Activated naive CD4-positive, alpha-beta T cell treated with Interleukin-2 at 50 U/mL for 16 hours (primary cell): ENCODE results near the gene TINCR.
"Not testable (repeated sequence)": the region's sequence is repeated elsewhere in the genome, so short reads cannot be mapped to it uniquely, and the experiment has no call there.

ENCODE experiments used
- DNase-seq: peaks from one replicate; pipeline ENCODE4 v3.0.0-alpha.2; 2020

Gene TINCR

DNA sequence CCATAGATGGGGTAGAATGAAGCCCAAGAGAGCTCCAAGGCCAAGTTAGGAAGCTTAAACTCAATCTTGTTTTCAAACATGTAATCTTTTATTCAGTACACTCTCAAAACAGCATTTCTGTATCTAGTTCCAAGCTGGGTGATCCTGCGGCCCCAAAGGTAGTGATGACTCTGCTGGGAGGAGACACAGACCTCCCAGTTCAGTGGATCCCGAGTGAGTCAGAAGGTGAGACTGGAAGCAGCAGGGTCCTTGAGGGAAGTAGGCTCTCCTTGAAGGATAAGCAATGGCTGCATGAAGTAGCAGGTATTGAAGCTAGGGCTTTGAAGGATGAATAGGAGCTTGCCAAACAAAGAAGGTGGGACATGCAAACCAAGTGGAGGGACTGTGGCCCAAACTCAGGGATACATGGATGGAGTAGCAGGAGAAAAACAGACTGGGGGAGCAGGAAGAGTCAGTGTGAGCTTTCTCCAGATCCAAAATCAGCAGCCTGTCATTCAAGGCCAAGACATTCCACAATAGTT is 9.6 kb downstream of the TINCR start:
- DNase-seq = no peak

- no peak for DNase-seq
Observed at GRCh38 chr19:5557691-5558090, 10.1 kb downstream of the TINCR start.

- no peak for DNase-seq
Observed at GRCh38 chr19:5554828-5555227, 12.9 kb downstream of the TINCR start.

GRCh38 chr19:5553892-5554291 is 13.9 kb downstream of the TINCR start:
- DNase-seq = no peak

DNA sequence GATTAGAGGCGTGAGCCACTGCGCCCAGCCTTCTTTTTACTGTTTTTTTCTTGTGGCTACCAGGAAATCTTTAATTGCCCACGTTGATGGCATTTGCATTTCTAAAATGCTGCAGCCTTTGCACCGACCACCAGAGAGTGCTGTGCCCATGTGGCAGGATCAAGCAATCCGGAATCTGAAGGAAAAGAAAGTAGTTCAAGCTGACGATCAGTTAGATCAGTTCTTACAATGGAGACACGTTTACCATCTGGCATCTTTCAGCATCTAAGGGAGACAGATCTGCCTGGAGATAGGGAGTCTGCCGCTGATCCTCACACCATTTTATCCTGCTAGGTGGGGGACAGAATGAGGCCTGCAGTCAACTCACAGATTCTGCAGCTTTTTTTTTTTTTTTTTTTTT is 19.9 kb downstream of the TINCR start:
- no peak for DNase-seq

GRCh38 chr19:5545984-5546383 is 21.8 kb downstream of the TINCR start:
- DNase-seq = no peak

GRCh38 chr19:5545051-5545450 is 22.7 kb downstream of the TINCR start:
- no peak for DNase-seq

- no peak for DNase-seq
Observed at GRCh38 chr19:5542665-5543064, 25.1 kb downstream of the TINCR start.

DNA sequence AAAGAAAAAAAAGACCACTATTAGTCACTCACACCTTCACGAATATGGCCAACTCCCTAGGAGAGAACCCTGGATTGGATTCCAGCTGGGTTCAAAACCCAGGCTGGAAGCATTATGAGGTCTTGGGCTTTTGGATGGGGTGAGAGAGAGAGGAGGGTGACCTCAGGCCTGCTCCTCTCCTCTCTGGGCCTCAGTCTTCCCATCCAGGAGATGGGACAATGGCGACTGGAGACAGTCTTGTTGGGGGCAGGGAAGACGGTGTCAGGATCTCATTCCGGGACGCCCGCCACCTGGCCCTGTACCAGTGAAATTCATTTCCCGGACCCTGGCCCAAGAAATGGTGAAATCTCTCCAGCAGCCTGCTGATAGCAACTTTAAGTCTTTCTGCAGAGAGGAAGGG is 26.3 kb downstream of the TINCR start:
- DNase-seq = no peak

GRCh38 chr19:5540208-5540607 is 27.5 kb downstream of the TINCR start:
- DNase-seq = no peak

DNA sequence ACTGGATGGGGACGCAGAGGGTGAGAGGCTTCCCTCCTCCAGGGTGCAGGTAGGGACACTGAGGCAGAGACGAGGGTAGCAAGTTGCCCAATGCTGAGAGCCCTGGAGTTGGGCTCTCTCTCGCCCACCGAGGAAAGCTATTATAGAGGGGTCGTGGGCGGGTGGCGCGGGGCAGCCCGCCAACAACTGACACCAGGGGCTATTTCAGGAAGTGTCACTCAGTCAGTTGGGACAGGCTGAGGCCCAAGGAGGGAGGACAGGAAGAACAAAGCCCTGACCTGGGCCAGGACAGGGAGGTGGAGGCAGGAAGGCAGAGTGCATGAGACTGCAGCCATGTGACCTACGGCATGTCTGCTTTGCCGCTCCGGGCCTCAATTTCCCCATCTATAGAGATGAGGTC is 29.9 kb downstream of the TINCR start:
- DNase-seq = no peak

DNA sequence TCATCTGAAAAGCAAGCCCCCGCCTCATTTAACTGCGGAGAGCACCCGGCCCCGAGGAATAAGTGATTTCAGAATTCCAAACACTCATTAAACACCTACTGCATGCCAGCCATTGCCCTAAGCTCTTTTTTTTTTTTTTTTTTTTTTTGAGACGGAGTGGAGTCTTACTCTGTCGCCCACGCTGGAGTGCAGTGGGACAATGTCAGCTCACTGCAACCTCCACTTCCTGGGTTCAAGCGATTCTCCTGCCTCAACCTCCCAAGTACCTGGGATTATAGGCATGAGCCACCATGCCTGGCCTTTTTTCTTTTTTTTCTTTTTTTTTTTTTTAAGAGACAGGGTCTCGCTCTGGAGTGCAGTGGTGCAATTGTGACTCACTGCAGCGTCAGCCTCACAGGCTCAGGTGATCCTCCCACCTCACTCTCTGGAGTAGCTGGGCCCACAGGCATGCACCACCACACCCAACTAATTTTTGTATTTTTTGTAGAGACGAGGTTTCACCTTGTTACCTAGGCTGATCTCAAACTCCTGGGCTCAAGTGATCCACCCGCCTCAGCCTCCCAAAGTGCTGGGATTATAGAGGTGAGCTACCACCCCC is 30.7 kb downstream of the TINCR start:
- not testable (repeated sequence) for DNase-seq

- DNase-seq = no peak
Observed at GRCh38 chr19:5536337-5536894, 31.3 kb downstream of the TINCR start.

GRCh38 chr19:5534787-5535586 is 32.8 kb downstream of the TINCR start:
- no peak for DNase-seq

DNA sequence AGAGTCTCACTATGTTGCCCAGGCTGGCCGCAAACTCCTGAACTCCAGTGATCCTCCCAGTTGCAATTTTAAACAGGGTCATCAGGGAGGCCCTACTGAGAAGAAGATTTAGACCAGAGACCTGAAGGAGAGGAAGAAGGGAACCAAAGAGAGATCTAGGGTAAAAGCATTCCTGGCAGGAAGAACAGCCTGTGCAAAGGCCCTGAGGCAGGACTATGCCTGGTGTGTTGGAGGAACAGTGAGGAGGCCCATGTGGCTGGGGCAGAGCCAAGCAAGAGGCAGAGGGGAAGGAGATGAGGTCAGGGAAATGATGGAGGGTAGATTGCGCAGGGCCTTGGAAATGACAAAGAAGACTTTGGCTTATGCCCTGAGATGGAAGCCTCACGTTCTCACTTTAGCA is 34.5 kb downstream of the TINCR start:
- DNase-seq = no peak

- DNase-seq = no peak
Observed at GRCh38 chr19:5530701-5531100, 37.1 kb downstream of the TINCR start.

DNA sequence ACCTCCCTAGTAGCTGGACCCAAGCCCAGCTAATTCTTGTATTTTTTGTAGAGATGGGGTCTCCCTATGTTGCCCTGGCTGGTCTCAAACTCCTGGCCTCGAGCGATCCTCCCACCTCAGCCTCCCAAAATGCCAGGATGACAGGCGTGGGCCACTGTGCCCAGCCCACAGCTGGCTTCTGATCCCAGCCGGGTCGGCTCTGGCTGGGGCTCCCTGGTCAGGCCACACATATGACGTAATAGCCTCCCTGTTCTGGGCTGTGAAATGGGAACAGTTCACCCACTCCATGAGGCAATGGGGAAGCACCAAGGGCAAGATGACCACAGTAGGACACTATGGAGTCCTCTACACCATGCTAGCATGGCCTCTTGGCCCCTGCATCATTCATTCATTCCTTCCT is 41.1 kb downstream of the TINCR start:
- no peak for DNase-seq

- no peak for DNase-seq
Observed at GRCh38 chr19:5524081-5524480, 43.7 kb downstream of the TINCR start.

DNA sequence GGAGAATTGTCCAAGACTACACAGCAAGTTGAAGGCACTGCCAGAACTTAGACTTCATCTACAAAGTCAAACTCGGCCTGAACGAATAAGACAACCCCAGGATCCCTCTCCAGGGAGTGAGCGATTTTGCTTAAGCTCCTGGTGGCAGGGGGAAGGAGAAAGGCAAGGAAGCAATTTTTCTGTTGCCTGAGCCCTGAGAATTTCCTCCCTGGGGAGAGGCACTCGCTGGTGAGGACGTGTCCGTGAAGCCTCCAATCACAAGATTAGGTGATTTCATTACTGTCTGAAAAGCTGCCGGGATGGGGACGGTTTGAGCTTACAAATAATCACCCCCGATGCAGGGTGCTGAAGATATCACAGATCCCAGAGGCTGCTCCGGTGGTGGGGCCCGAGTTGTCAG is 45.6 kb downstream of the TINCR start:
- no peak for DNase-seq

GRCh38 chr19:5520501-5520900 is 47.3 kb downstream of the TINCR start:
- no peak for DNase-seq

DNA sequence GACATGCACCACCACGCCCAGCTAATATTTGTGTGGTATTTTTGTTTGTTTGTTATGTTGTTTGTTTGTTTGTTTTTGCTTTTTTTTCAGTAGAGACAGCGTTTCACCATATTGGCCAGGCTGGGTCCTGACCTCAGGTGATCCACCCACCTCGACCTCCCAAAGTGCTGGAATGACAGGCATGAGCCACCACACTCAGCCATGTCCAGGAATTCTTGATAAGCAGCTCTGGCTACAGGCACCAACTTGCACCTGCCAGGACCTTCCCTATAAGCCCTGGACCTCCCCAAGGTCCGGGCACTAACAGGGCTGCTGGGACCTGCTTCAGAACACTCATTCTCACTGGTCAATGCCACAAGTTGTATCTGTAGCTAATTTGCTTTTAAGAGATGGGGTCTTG is 48.7 kb downstream of the TINCR start:
- DNase-seq = no peak

GRCh38 chr19:5515737-5516136 is 52.0 kb downstream of the TINCR start:
- DNase-seq = no peak

- no peak for DNase-seq
Observed at GRCh38 chr19:5514001-5514400, 53.8 kb downstream of the TINCR start.

- no peak for DNase-seq
Observed at GRCh38 chr19:5512715-5513114, 55.0 kb downstream of the TINCR start.
